ENCODE measurements around the gene STX16. TPM values are rescaled to one million over a fixed set of nuclear protein-coding genes. Genes with fewer than 3 reads are reported as not detected.

The STX16 gene
- total RNA-seq, 1 experiment from 2014 or later, result 89.1 TPM

- no peak for TF ChIP-seq IRF1 (CRISPR knock-in tag; IDR thresholded peaks at IDR 0.05)
- no peak for TF ChIP-seq MYBL2 (CRISPR knock-in tag; IDR thresholded peaks at IDR 0.05)
- no peak for TF ChIP-seq TEAD4 (CRISPR knock-in tag; IDR thresholded peaks at IDR 0.05)
Observed at GRCh38 chr20:58675641-58676040, 24.6 kb downstream of the STX16 start (continued).

- Mint-ChIP-seq H3K4me1 (peaks cover 62% of the 10 kb centered on the region), H3K36me3 (peaks cover 75% of the 10 kb centered on the region), H3K9me3 (no peaks in the 10 kb centered on the region), H3K27me3 (ENCODE audit: low read depth) (no peaks in the 10 kb centered on the region), H3K4me3 (no peak overlapping the region), H3K27ac (peak overlapping the region; percentile 88)
- no peak for ATAC-seq
- no peak for DNase-seq (ENCODE audit: low spot score)
- ChIA-PET CTCF (interaction anchor here (0.9 kb wide), 1 partner anchor 24 kb away, joined by 3 read pairs; no protein-coding TSS in a partner anchor), POLR2A (no interaction called here)
- TF ChIP-seq IRF1 (CRISPR knock-in tag; IDR thresholded peaks at IDR 0.05) (no peak), FOXP1 (CRISPR knock-in tag; IDR thresholded peaks at IDR 0.05; ENCODE audit: borderline replicate concordance) (no peak), GABPB1 (CRISPR knock-in tag; IDR thresholded peaks at IDR 0.05) (no peak), ZNF532 (CRISPR knock-in tag; IDR thresholded peaks at IDR 0.05; ENCODE audit: borderline replicate concordance) (no peak), E2F4 (CRISPR knock-in tag; IDR thresholded peaks at IDR 0.05; ENCODE audit: borderline replicate concordance, low read depth) (no peak), ZNF512 (CRISPR knock-in tag; IDR thresholded peaks at IDR 0.05; ENCODE audit: borderline replicate concordance) (no peak), CTCF (IDR thresholded peaks at IDR 0.05) (no peak), USF2 (CRISPR knock-in tag; IDR thresholded peaks at IDR 0.05) (no peak), ZBTB21 (CRISPR knock-in tag; IDR thresholded peaks at IDR 0.05; ENCODE audit: borderline replicate concordance) (no peak), ATF1 (CRISPR knock-in tag; IDR thresholded peaks at IDR 0.05) (no peak), ZNF281 (CRISPR knock-in tag; IDR thresholded peaks at IDR 0.05) (no peak), ZBTB43 (CRISPR knock-in tag; IDR thresholded peaks at IDR 0.05) (no peak), MLX (CRISPR knock-in tag; IDR thresholded peaks at IDR 0.05) (no peak), E2F5 (CRISPR knock-in tag; IDR thresholded peaks at IDR 0.05) (no peak)
Observed at GRCh38 chr20:58676161-58676560, 25.1 kb downstream of the STX16 start.

Measured in WTC11 (cell line).